ENCODE results near the gene PDE6C.

The PDE6C gene

DNA sequence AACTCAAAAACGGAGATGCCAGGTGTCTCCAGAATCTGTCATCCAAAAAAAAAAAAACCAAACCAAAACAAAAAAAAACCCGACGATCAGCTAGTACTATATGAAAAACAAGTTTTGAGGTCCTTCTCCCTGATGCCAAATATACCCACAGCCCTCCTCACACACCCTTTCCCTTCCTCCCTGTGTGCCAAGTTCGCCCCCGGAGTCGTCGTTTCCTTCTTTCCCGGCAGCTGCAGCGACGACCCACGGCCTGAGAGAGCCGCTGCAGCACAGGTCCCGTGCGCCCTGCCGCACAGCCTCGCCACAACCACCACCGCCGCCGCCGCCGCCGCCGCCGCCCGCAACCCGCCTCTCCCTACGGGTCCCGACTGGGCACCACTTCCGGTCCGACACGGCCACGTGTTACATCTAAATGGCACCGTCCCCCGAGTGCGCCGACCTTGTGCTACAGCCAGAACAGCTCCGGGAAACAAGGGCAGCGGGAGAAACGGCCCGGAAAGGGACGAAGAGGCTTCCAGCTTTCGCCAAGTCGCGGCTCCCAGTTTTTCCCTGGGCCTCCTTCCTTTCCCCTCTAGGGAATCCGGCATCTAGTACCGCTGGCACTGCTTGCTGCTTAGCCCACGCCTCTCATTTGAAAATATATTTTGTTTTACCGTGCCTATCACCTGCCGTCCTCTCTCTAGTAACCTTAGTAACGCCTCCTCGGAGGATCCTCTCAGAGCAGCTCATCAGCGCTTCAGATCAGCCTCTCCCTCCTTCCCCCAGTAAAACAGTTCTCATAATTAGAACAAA lies 90.1 kb downstream of the PDE6C start, which contains the start of gene FRA10AC1:
Gene FRA10AC1 (minus strand): TSS at position 383 of the 792 bp plus-strand sequence. CDS start 2,486 bp downstream, outside the sequence.
- TF ChIP-seq CTCF (IDR thresholded peaks at IDR 0.05; ENCODE audit: control extremely low read depth, extremely low read depth, low read depth, missing control alignments): peak; percentile 35
- CTCF ChIA-PET: interaction anchor here (0.9 to 2.9 kb wide), 8 partner anchors 11 to 327 kb away, joined by 3 to 10 read pairs (median 4); no protein-coding TSS in a partner anchor
- POLR2A ChIA-PET: interaction anchor here (0.6 to 1.1 kb wide), 2 partner anchors 13 kb away, joined by 4 to 5 read pairs; no protein-coding TSS in a partner anchor
- DNase-seq (ENCODE audit: extremely low spot score): peak; percentile 78

DNA sequence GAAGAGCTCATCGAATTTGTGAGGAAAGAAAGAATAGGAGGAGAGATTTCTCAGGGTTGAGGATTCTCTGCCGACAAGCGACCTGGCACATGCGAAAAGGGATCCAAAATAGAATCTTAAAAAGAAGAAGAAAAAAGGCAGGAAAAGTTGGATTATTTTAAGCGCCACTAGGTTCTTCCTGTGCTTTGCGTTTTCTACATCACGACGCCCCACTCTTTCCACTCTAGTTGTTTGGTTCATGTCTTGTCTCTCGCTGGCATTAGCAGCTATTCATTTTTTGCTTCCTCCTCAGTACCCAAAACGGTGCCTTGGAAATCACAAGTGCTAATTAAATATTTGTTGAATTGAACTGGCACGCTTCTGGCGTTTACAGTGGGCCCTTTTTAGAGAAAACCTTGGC lies 90.7 kb downstream of the PDE6C start:
- CTCF ChIA-PET: interaction anchor here (0.9 to 2.9 kb wide), 5 partner anchors 12 to 148 kb away, joined by 3 to 10 read pairs (median 8); no protein-coding TSS in a partner anchor
- POLR2A ChIA-PET: interaction anchor here (1.1 kb wide), 1 partner anchor 12 kb away, joined by 4 read pairs; no protein-coding TSS in a partner anchor
- DNase-seq (ENCODE audit: extremely low spot score): no peak
- no peak for TF ChIP-seq CTCF (IDR thresholded peaks at IDR 0.05; ENCODE audit: control extremely low read depth, extremely low read depth, low read depth, missing control alignments)

GRCh38 chr10:93703841-93704240 lies 91.5 kb downstream of the PDE6C start:
- TF ChIP-seq CTCF (IDR thresholded peaks at IDR 0.05; ENCODE audit: control extremely low read depth, extremely low read depth, low read depth, missing control alignments): no peak
- CTCF ChIA-PET: interaction anchor here (2.0 kb wide), 1 partner anchor 112 kb away, joined by 4 read pairs; no protein-coding TSS in a partner anchor
- POLR2A ChIA-PET: no interaction called here

GRCh38 chr10:93704451-93704850 lies 92.1 kb downstream of the PDE6C start:
- ChIA-PET POLR2A (no interaction called here), CTCF (interaction anchor here (1.8 to 2.0 kb wide), 2 partner anchors 15 to 111 kb away, joined by 4 to 6 read pairs; no protein-coding TSS in a partner anchor)
- TF ChIP-seq CTCF (IDR thresholded peaks at IDR 0.05; ENCODE audit: control extremely low read depth, extremely low read depth, low read depth, missing control alignments): no peak
- DNase-seq (ENCODE audit: extremely low spot score): no peak

More at GRCh38 chr10:93703841-93704240, 91.5 kb downstream of the PDE6C start:
- no peak for DNase-seq (ENCODE audit: extremely low spot score)

GRCh38 chr10:93707623-93708022 lies 95.3 kb downstream of the PDE6C start:
- CTCF ChIA-PET: interaction anchor here (0.9 to 1.4 kb wide), 2 partner anchors 13 kb away, joined by 3 to 5 read pairs; no protein-coding TSS in a partner anchor
- DNase-seq (ENCODE audit: extremely low spot score): no peak
- TF ChIP-seq CTCF (IDR thresholded peaks at IDR 0.05; ENCODE audit: control extremely low read depth, extremely low read depth, low read depth, missing control alignments): no peak
- POLR2A ChIA-PET: no interaction called here

- DNase-seq (ENCODE audit: extremely low spot score): no peak
- TF ChIP-seq CTCF (IDR thresholded peaks at IDR 0.05; ENCODE audit: control extremely low read depth, extremely low read depth, low read depth, missing control alignments): no peak
- CTCF ChIA-PET: no interaction called here
- POLR2A ChIA-PET: no interaction called here
Measured at GRCh38 chr10:93710333-93710909, 98.1 kb downstream of the PDE6C start.

Data from GM10248 (cell line).